ENCODE data around the gene GNAZ. TPM values are rescaled to one million over a fixed set of nuclear protein-coding genes. Genes with fewer than 3 reads are reported as not detected.

GNAZ gene
- total and polyA plus RNA-seq, 5 donors from 2014 or later, result 0.05 to 3.6 (median 0.06) TPM; not detected in 2

DNA sequence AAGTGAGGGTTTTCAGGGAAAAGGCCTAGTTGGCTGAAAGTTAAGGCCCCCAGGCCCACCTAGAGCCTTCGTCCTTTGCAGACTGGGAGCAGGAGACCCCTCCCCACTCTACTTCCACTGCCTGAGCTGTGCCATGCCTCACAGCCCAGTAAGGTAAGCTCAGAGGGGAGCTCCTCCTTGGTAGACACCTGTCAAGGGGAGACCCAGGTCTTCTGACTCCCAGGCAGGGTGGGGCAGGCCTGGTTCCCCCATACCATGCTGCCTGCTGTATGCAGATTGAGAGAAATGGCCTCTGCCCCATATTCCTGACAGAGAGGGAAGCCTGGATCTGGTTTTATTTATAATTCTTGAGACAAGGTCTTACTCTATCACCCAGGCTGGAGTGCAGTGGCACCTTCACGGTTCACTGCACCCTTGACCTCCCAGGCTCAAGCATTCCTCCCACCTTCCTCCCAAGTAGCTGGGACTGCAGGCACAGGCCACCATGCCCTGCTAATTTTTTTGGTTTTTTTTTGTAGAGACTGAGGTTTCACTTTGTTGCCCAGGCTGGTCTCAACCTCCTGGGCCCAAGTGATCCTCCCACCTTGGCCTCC lies 75.7 kb downstream of the GNAZ start:
- H3K27me3 ChIP-seq (ENCODE audit: control insufficient read depth, insufficient read depth, low read length), result no peaks in the 10 kb centered on the region
- H3K4me1 Mint-ChIP-seq, result peaks cover 15 to 45% (median 30%) of the 10 kb centered on the region in 4 donors
- H3K27ac ChIP-seq (ENCODE audit: insufficient read depth, low read length, poor library complexity, severe bottlenecking), result peak overlapping the region; percentile 83
- peaks cover 39% of the 10 kb centered on the region for H3K4me1 ChIP-seq (ENCODE audit: control insufficient read depth, insufficient read depth, low read length, poor library complexity, severe bottlenecking)
- H3K4me3 Mint-ChIP-seq, result peak overlapping the region; percentile 84 to 93 (median 86)
- H3K9me3 ChIP-seq (ENCODE audit: control insufficient read depth in 2 of 2, low read length in 2 of 2), result no peaks in the 10 kb centered on the region
- no peak for ATAC-seq (ENCODE audit: low read depth in 2 of 2)
- no peak overlapping the region for H3K4me3 ChIP-seq (ENCODE audit: low read depth, low read length)
- no peaks in the 10 kb centered on the region for H3K36me3 ChIP-seq (ENCODE audit: control insufficient read depth, insufficient read depth, low read length)
- peak in 1 of 3 donors; percentile 7 for DNase-seq
- H3K9me3 Mint-ChIP-seq, result no peaks in the 10 kb centered on the region
- no peaks in the 10 kb centered on the region for H3K36me3 Mint-ChIP-seq
- H3K27me3 Mint-ChIP-seq, result peaks cover 6% of the 10 kb centered on the region
- H3K27ac Mint-ChIP-seq, result peak overlapping the region; percentile 86 to 96 (median 91)

DNA sequence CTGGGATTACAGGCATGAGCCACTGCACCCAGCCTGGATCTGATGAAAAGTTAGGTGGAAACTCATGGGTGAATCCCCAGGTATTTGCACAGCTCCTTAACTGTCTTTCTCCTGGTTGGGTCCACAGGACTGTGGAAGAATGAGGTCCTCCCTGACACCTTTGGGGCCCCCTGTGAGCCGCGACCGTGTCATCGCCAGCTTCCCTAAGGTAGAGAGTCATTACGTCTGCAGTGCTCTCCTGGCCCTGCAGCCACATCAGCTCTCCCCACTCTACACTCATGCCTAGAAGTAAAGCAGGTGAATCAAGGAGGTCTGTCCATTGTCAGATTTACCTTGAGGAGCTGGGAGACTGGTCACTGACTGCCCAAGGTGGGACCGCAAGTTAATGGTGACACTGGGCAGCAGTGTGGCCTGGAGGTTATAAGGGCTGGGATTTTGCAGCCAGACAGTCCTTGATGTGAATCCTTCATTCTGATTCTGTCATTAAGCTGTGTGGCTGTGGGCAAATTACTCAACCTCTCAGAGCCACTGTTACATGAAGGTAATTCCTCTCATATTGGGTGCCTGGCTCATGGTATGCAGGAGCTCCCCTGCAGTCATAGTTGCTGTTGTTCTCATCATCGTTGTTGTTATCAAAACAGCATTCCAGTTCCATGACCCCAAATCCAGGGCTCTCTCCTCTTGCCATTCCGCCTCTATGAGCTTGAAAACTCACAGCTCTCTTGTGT lies 76.3 kb downstream of the GNAZ start:
- Mint-ChIP-seq H3K4me3 (peak overlapping the region in 2 of 4 donors; percentile 17 to 83), H3K27ac (peak overlapping the region; percentile 14 to 96 (median 86)), H3K4me1 (peaks cover 14 to 38% (median 26%) of the 10 kb centered on the region in 4 donors), H3K36me3 (no peaks in the 10 kb centered on the region), H3K27me3 (peaks cover 5% of the 10 kb centered on the region), H3K9me3 (no peaks in the 10 kb centered on the region)
- Histone ChIP-seq H3K9me3 (ENCODE audit: control insufficient read depth in 2 of 2, low read length in 2 of 2) (no peaks in the 10 kb centered on the region), H3K4me3 (ENCODE audit: low read depth, low read length) (no peak overlapping the region), H3K27me3 (ENCODE audit: control insufficient read depth, insufficient read depth, low read length) (no peaks in the 10 kb centered on the region), H3K4me1 (ENCODE audit: control insufficient read depth, insufficient read depth, low read length, poor library complexity, severe bottlenecking) (peaks cover 35% of the 10 kb centered on the region), H3K36me3 (ENCODE audit: control insufficient read depth, insufficient read depth, low read length) (no peaks in the 10 kb centered on the region), H3K27ac (ENCODE audit: insufficient read depth, low read length, poor library complexity, severe bottlenecking) (peak overlapping the region; percentile 83)
- no peak for ATAC-seq (ENCODE audit: low read depth in 2 of 2)
- DNase-seq, result no peak

DNA sequence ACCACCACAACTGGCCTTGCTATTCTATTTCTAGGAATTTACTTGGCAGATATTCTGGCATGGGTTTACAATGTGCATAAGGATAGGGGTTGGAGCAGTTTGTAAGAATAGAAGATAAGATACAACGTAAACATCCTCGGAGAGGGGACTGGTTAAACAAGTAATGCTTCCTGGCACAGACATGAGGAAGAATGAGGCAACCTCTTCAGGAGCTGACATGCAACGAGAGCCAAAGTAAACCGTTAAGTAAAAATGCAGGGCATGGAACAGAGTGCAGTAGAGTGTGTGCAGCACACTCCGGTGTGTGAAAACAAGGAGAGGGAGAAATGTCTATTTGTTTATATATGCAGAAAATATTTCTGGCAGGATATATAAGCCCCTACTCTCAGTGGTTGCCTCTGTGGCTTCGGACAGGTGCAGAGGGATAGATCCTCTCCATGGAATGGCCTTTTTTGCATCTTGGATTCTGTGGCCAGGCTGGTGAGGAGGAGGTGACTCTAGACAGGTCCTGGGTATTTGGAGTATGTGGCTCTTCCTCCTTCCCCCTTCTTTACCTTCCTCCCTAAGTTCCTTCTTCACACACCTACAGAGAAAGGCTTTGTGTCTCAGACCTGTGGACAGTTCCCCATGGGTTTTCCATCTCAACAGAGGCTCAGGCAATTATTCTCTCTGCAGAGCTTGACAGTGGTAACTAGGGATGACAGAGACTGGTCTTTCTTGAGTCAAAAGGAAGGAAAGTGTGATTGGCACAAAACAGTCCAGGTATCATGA lies 77.5 kb downstream of the GNAZ start:
- ATAC-seq (ENCODE audit: low read depth in 2 of 2), result no peak
- no peak for DNase-seq
- Mint-ChIP-seq H3K4me3 (peak overlapping the region in 1 of 4 donors; percentile 19), H3K9me3 (no peaks in the 10 kb centered on the region), H3K36me3 (no peaks in the 10 kb centered on the region), H3K27me3 (no peaks in the 10 kb centered on the region), H3K27ac (peak overlapping the region in 1 of 3 donors; percentile 2), H3K4me1 (peaks cover 9 to 28% (median 19%) of the 10 kb centered on the region in 4 donors)
- Histone ChIP-seq H3K4me3 (ENCODE audit: low read depth, low read length) (no peak overlapping the region), H3K4me1 (ENCODE audit: control insufficient read depth, insufficient read depth, low read length, poor library complexity, severe bottlenecking) (peaks cover 23% of the 10 kb centered on the region), H3K27ac (ENCODE audit: insufficient read depth, low read length, poor library complexity, severe bottlenecking) (no peak overlapping the region), H3K9me3 (ENCODE audit: control insufficient read depth in 2 of 2, low read length in 2 of 2) (no peaks in the 10 kb centered on the region), H3K36me3 (ENCODE audit: control insufficient read depth, insufficient read depth, low read length) (no peaks in the 10 kb centered on the region), H3K27me3 (ENCODE audit: control insufficient read depth, insufficient read depth, low read length) (no peaks in the 10 kb centered on the region)

DNA sequence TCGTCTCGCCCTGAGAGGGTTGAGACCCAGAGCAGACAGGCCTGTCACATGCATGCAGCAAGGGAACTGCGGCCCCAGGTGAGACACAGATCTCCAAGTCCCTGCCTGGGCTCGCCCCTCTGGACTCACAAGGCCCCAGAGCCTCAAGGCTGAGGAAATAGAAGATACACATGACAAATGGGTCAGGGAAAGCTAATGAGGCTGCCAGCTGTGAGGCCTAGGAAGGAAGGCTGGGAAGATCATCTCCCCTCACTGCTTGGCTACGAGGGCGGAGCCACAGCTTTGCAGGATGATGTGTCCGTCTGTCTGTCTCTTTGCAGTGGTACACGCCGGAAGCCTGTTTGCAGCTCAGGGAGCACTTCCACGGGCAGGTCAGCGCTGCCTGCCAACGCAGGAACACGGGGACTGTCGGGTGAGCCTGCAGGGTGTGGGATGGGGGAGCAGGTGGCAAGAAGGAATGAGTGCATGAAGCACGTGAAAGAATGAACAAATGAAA lies 79.5 kb downstream of the GNAZ start:
- H3K4me1 Mint-ChIP-seq, result peaks cover 0 to 13% (median 7%) of the 10 kb centered on the region in 4 donors
- no peak for ATAC-seq (ENCODE audit: low read depth in 2 of 2)
- H3K4me3 Mint-ChIP-seq, result no peak overlapping the region
- Histone ChIP-seq H3K27me3 (ENCODE audit: control insufficient read depth, insufficient read depth, low read length) (no peaks in the 10 kb centered on the region), H3K36me3 (ENCODE audit: control insufficient read depth, insufficient read depth, low read length) (no peaks in the 10 kb centered on the region), H3K4me1 (ENCODE audit: control insufficient read depth, insufficient read depth, low read length, poor library complexity, severe bottlenecking) (peaks cover 3% of the 10 kb centered on the region), H3K27ac (ENCODE audit: insufficient read depth, low read length, poor library complexity, severe bottlenecking) (no peak overlapping the region), H3K9me3 (ENCODE audit: control insufficient read depth in 2 of 2, low read length in 2 of 2) (no peaks in the 10 kb centered on the region), H3K4me3 (ENCODE audit: low read depth, low read length) (no peak overlapping the region)
- H3K27ac Mint-ChIP-seq, result peak overlapping the region in 1 of 3 donors; percentile 54
- DNase-seq, result no peak
- H3K9me3 Mint-ChIP-seq, result no peaks in the 10 kb centered on the region
- H3K27me3 Mint-ChIP-seq, result no peaks in the 10 kb centered on the region
- no peaks in the 10 kb centered on the region for H3K36me3 Mint-ChIP-seq

DNA sequence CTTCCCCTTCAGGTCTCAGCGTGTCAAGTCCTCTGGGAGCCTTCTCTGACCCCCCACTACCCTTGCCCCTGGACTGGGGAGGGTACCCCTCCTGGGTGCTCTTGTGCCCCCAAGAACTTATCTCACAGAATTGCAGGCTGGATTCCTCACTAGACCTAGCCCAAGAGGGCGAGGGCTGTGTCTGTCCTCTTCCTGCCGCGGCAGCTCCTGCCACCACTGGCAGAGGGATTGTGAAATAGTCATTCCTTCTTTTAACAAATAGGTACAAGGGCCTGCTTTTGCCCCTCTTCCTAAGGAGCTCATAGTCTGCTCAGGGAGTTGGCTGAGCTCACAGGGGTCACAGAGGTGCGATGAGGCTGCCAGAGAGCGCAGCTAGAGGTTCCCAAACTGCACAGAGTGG lies 80.4 kb downstream of the GNAZ start:
- Mint-ChIP-seq H3K9me3 (no peaks in the 10 kb centered on the region), H3K36me3 (no peaks in the 10 kb centered on the region), H3K27me3 (no peaks in the 10 kb centered on the region), H3K4me3 (no peak overlapping the region), H3K4me1 (peaks cover 0 to 5% (median 2%) of the 10 kb centered on the region in 4 donors), H3K27ac (peak overlapping the region in 1 of 3 donors; percentile 20)
- Histone ChIP-seq H3K9me3 (ENCODE audit: control insufficient read depth in 2 of 2, low read length in 2 of 2) (no peaks in the 10 kb centered on the region), H3K36me3 (ENCODE audit: control insufficient read depth, insufficient read depth, low read length) (no peaks in the 10 kb centered on the region), H3K27me3 (ENCODE audit: control insufficient read depth, insufficient read depth, low read length) (no peaks in the 10 kb centered on the region), H3K4me3 (ENCODE audit: low read depth, low read length) (no peak overlapping the region), H3K27ac (ENCODE audit: insufficient read depth, low read length, poor library complexity, severe bottlenecking) (no peak overlapping the region), H3K4me1 (ENCODE audit: control insufficient read depth, insufficient read depth, low read length, poor library complexity, severe bottlenecking) (no peaks in the 10 kb centered on the region)
- ATAC-seq (ENCODE audit: low read depth in 2 of 2) (no peak), DNase-seq (no peak)

DNA sequence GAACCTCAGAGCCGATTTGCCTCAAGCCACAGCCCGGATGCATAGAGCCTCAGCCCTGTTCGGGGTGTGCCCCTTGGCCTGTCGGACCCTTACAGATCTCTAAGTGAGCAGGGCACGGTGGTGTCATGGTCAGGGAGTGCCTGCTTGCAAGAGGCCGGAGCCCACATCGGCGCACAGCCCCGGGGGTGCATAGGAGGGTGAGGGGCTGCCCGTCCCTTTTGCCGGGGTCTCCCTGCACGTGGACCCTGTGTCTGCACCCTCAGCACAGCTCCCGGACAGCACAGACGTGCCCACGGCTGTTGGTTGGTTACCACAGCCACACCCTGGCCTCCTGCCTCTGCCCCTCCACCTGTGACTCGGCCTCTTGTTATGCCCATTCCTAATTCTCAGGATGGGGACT lies 81.5 kb downstream of the GNAZ start:
- DNase-seq (no peak), ATAC-seq (ENCODE audit: low read depth in 2 of 2) (no peak)
- Histone ChIP-seq H3K4me1 (ENCODE audit: control insufficient read depth, insufficient read depth, low read length, poor library complexity, severe bottlenecking) (no peaks in the 10 kb centered on the region), H3K9me3 (ENCODE audit: control insufficient read depth in 2 of 2, low read length in 2 of 2) (no peaks in the 10 kb centered on the region), H3K27ac (ENCODE audit: insufficient read depth, low read length, poor library complexity, severe bottlenecking) (no peak overlapping the region), H3K4me3 (ENCODE audit: low read depth, low read length) (no peak overlapping the region), H3K36me3 (ENCODE audit: control insufficient read depth, insufficient read depth, low read length) (no peaks in the 10 kb centered on the region), H3K27me3 (ENCODE audit: control insufficient read depth, insufficient read depth, low read length) (no peaks in the 10 kb centered on the region)
- H3K27me3 Mint-ChIP-seq, result no peaks in the 10 kb centered on the region
- peaks cover 0 to 5% (median 2%) of the 10 kb centered on the region in 4 donors for H3K4me1 Mint-ChIP-seq
- H3K4me3 Mint-ChIP-seq, result no peak overlapping the region
- no peaks in the 10 kb centered on the region for H3K36me3 Mint-ChIP-seq
- no peak overlapping the region for H3K27ac Mint-ChIP-seq
- no peaks in the 10 kb centered on the region for H3K9me3 Mint-ChIP-seq

DNA sequence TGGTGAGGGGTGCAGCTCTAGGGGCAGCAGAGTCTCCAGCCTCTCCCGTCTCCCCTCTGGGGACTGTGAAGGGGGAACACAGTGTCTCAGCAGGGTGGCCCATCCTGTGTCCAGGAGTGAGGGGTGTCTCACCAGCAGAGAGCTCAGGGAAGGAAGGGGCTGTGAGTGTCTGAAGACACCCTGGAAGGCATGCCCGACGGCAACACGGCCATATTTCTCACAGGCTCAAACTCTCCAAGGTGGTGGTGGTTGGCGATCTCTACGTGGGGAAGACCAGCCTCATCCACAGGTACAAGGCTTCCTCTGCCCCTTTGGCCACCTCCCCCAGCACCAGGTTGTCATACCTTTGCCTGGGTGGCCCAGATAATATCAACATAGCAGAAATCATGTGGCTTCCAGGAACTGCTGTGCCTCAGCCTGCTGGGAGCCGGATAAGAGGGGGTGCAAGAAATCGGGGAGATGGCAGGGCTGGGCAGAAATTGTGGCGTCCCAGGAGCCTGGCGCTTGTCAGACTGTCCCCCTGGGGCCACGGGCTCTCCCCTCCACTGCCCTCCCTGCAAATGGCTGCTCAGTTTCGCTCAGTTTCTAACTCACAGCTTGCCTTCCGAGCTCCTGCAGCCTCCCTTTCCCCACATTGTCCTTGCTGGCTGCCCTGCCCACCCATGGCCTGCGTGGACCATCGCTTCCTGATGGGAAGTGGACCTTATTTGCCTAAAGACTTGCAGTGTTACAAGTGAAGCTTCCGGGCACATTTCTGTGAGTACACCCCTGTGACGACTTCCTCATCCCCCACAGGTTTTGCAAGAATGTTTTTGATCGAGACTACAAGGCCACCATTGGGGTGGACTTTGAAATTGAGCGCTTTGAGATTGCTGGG lies 82.2 kb downstream of the GNAZ start:
- no peak overlapping the region for H3K4me3 Mint-ChIP-seq
- DNase-seq, result peak in 1 of 3 donors; percentile 35
- no peaks in the 10 kb centered on the region for H3K9me3 Mint-ChIP-seq
- Histone ChIP-seq H3K4me3 (ENCODE audit: low read depth, low read length) (no peak overlapping the region), H3K9me3 (ENCODE audit: control insufficient read depth in 2 of 2, low read length in 2 of 2) (no peaks in the 10 kb centered on the region), H3K27me3 (ENCODE audit: control insufficient read depth, insufficient read depth, low read length) (no peaks in the 10 kb centered on the region), H3K27ac (ENCODE audit: insufficient read depth, low read length, poor library complexity, severe bottlenecking) (no peak overlapping the region), H3K4me1 (ENCODE audit: control insufficient read depth, insufficient read depth, low read length, poor library complexity, severe bottlenecking) (no peaks in the 10 kb centered on the region), H3K36me3 (ENCODE audit: control insufficient read depth, insufficient read depth, low read length) (no peaks in the 10 kb centered on the region)
- H3K27ac Mint-ChIP-seq, result peak overlapping the region in 2 of 3 donors; percentile 49 to 85
- H3K27me3 Mint-ChIP-seq, result no peaks in the 10 kb centered on the region
- H3K36me3 Mint-ChIP-seq, result no peaks in the 10 kb centered on the region
- ATAC-seq (ENCODE audit: low read depth in 2 of 2), result no peak
- peaks cover 0 to 5% (median 2%) of the 10 kb centered on the region in 4 donors for H3K4me1 Mint-ChIP-seq

Data from CD4-positive, CD25-positive, alpha-beta regulatory T cell (primary cell).